GM12878 (cell line): ENCODE measurements around the gene ACTN2.
A peak's percentile ranks its signal among the peaks of the same experiment; 100 is the strongest.

ENCODE experiments used
- CTCF ChIP-seq, 3 experiments: IDR thresholded peaks in 2 of 3; conservative IDR thresholded peaks in 1 of 3; 2 replicates each; pipeline ENCODE4 v1.5.1; 2011; ENCODE audit warnings: low read depth in 3 of 3, low read length in 3 of 3, mild to moderate bottlenecking in 3 of 3, control low read depth in 2 of 3, moderate library complexity in 2 of 3, inconsistent platforms in 1 of 3, mixed read lengths in 1 of 3; ENCODE audit not compliant: control insufficient read depth in 2 of 3, insufficient read depth in 1 of 3; ENCODE audit errors: extremely low read depth in 1 of 3
- E2F4 ChIP-seq: IDR thresholded peaks from 2 replicates; pipeline ENCODE4 v1.6.1; 2012; ENCODE audit warnings: low read depth, low read length, improper control_type of control experiment
- IKZF1 ChIP-seq: fragments of 450-650 bp; conservative IDR thresholded peaks from 2 replicates; pipeline ENCODE4 v1.6.1; 2017; ENCODE audit warnings: antibody characterized with exemption, mild to moderate bottlenecking
- POLR2A ChIP-seq: IDR thresholded peaks from 2 replicates; pipeline ENCODE4 v1.6.1; 2011; ENCODE audit warnings: low read depth, mild to moderate bottlenecking, low read length
- TBL1XR1 ChIP-seq: IDR thresholded peaks from 2 replicates; pipeline ENCODE4 v1.6.1; 2012; ENCODE audit warnings: low read depth, low read length, improper control_type of control experiment

GRCh38 chr1:236774926-236775325 is 88.6 kb downstream of the ACTN2 start:
- no peak for TF ChIP-seq TBL1XR1
- TF ChIP-seq POLR2A = no peak
- TF ChIP-seq IKZF1 = no peak
- TF ChIP-seq CTCF (IDR thresholded peaks at IDR 0.05 in 2 of 3, conservative IDR thresholded peaks at IDR 0.05 in 1 of 3; ENCODE audit: control insufficient read depth in 2 of 3, extremely low read depth in 1 of 3, insufficient read depth in 1 of 3, low read depth in 3 of 3, low read length in 3 of 3) = peak; percentile 9 to 15 (median 10); a peak in 1 of 6 replicates
- no peak for TF ChIP-seq E2F4
